Skeletal muscle satellite cell (primary cell): ENCODE results near the gene ADPRHL1.

Experiments
- H3K27me3 ChIP-seq: 2 replicates; pipeline ENCODE4 v1.7.0; 2013; ENCODE audit warnings: low read length; ENCODE audit not compliant: control insufficient read depth, insufficient read depth
- H3K36me3 ChIP-seq: 2 replicates; pipeline ENCODE4 v1.7.0; 2013; ENCODE audit warnings: mild to moderate bottlenecking, control low read depth, low read length; ENCODE audit not compliant: insufficient read depth
- H3K4me1 ChIP-seq: 2 replicates; pipeline ENCODE4 v1.7.0; 2013; ENCODE audit warnings: low read length; ENCODE audit not compliant: control insufficient read depth, insufficient read depth
- H3K4me2 ChIP-seq: 2 replicates; pipeline ENCODE4 v1.7.0; 2013; ENCODE audit warnings: mild to moderate bottlenecking, low read length
- H3K4me3 ChIP-seq: 2 replicates; pipeline ENCODE4 v1.7.0; 2013; ENCODE audit warnings: low read length
- H3K9ac ChIP-seq: 2 replicates; pipeline ENCODE4 v1.7.0; 2013; ENCODE audit warnings: mild to moderate bottlenecking, low read depth, low read length, moderate library complexity
- H3K9me3 ChIP-seq: replicated peaks from 2 replicates; pipeline ENCODE4 v1.7.0; 2013; ENCODE audit warnings: mild to moderate bottlenecking, control low read depth, low read length

Gene ADPRHL1

DNA sequence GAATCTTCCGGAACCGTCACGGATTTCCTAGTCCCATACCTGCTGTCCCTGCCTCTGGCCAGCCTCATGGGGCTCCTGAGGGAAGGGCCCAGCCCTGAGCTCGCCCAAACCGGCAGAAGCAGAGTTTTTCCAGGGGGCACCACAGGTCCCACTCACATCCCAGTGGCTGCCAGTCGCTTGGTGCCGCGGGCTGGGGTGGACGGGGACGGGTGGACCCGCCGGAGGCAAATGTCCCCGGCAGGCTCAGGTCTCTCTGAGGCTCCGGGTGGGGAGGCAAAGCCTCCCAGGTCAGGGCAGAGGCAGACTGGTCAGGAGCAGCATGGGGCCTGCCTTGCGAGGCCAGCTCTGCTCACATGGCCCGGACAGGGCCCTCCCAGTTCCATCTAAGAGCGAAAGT, 24.8 kb downstream of the ADPRHL1 start:
- Histone ChIP-seq H3K9me3 (no peaks in the 10 kb centered on the region), H3K36me3 (no peaks in the 10 kb centered on the region), H3K4me2 (no peak overlapping the region), H3K4me1 (peaks cover 13% of the 10 kb centered on the region), H3K27me3 (no peaks in the 10 kb centered on the region), H3K9ac (no peak overlapping the region), H3K4me3 (no peak overlapping the region)

- Histone ChIP-seq H3K9ac (no peak overlapping the region), H3K4me3 (no peak overlapping the region), H3K36me3 (no peaks in the 10 kb centered on the region), H3K4me2 (no peak overlapping the region), H3K4me1 (peaks cover 11% of the 10 kb centered on the region), H3K27me3 (no peaks in the 10 kb centered on the region), H3K9me3 (no peaks in the 10 kb centered on the region)
Observed at GRCh38 chr13:113427562-113428468, 25.5 kb downstream of the ADPRHL1 start.

GRCh38 chr13:113426591-113426986, 26.7 kb downstream of the ADPRHL1 start:
- Histone ChIP-seq H3K4me2 (no peak overlapping the region), H3K4me3 (no peak overlapping the region), H3K9me3 (no peaks in the 10 kb centered on the region), H3K27me3 (no peaks in the 10 kb centered on the region), H3K36me3 (no peaks in the 10 kb centered on the region), H3K9ac (no peak overlapping the region), H3K4me1 (peaks cover 10% of the 10 kb centered on the region)

- H3K4me1 ChIP-seq = peaks cover 10% of the 10 kb centered on the region
- no peak overlapping the region for H3K9ac ChIP-seq
- H3K27me3 ChIP-seq = no peaks in the 10 kb centered on the region
- no peaks in the 10 kb centered on the region for H3K9me3 ChIP-seq
- no peaks in the 10 kb centered on the region for H3K36me3 ChIP-seq
- H3K4me3 ChIP-seq = no peak overlapping the region
- H3K4me2 ChIP-seq = no peak overlapping the region
Observed at GRCh38 chr13:113425941-113426590, 27.2 kb downstream of the ADPRHL1 start.

DNA sequence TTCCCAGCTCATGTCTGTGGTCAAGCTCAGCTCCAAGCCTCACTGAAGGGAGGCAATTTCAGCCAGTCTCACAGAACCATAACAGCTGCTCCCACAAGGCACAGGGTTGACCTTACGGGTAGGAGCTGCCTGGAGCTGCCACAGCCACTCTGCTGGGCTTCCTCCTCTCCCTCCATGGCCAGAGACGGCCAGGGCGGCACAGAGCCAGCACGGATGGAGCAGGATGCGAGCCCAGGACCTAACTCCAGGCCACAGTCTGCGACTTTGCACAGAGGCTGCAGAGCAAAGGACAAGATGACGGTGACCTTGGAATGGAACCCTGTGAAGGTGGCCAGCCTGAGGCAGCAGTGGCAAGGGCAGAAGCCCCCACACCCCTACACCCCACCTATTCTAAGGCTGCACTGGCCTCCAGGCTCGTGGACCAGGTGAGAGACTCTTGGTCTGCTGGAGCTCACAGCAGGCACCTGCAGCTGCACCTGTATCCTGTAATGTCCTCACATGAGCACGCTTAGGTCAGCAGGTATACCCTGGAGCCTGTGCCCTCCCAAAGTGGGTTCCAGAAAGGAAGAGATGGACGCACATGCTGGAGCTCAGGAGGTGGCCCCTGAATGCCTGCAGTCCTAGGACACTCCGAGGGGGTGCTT, 29.6 kb downstream of the ADPRHL1 start:
- H3K4me3 ChIP-seq = no peak overlapping the region
- no peaks in the 10 kb centered on the region for H3K36me3 ChIP-seq
- H3K9me3 ChIP-seq = no peaks in the 10 kb centered on the region
- no peak overlapping the region for H3K4me2 ChIP-seq
- H3K9ac ChIP-seq = no peak overlapping the region
- H3K4me1 ChIP-seq = peaks cover 10% of the 10 kb centered on the region
- H3K27me3 ChIP-seq = no peaks in the 10 kb centered on the region

DNA sequence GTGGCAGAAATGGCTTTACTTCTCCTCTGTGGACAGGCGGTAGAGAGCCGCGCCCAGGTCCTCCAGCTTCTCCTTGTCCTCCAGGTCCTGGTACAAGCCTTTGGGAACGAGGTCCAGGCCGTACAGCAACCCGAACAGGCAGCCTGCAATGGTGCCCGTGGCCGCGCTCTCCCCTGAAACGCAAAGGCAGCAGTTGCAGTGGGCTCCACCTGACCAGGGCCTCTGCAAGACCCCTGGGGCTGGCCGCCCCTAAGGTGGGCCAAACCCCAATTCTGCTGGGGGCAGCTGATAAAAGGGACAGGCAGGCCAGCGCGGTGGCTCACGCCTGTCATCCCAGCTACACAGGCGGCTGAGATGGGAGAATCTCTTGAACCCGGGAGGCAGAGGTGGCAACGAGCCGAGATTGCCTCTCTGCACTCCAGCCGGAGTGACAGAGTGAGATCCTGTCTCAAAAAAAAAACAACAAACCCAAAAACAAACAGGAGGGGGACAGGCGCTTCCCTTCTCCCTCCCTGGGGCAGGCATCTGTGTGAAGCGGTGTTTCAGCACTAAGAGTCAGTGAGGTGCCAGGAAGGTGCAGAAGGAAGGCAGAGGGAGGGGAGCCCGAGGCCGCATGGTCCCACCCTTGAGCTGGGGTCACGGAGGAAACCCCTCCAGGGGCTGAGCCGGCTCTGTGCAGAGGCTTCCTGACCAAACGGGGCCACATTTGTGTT, 30.3 kb downstream of the ADPRHL1 start:
- H3K27me3 ChIP-seq = no peaks in the 10 kb centered on the region
- peaks cover 10% of the 10 kb centered on the region for H3K4me1 ChIP-seq
- no peaks in the 10 kb centered on the region for H3K9me3 ChIP-seq
- no peaks in the 10 kb centered on the region for H3K36me3 ChIP-seq
- H3K4me2 ChIP-seq = no peak overlapping the region
- no peak overlapping the region for H3K4me3 ChIP-seq
- no peak overlapping the region for H3K9ac ChIP-seq

DNA sequence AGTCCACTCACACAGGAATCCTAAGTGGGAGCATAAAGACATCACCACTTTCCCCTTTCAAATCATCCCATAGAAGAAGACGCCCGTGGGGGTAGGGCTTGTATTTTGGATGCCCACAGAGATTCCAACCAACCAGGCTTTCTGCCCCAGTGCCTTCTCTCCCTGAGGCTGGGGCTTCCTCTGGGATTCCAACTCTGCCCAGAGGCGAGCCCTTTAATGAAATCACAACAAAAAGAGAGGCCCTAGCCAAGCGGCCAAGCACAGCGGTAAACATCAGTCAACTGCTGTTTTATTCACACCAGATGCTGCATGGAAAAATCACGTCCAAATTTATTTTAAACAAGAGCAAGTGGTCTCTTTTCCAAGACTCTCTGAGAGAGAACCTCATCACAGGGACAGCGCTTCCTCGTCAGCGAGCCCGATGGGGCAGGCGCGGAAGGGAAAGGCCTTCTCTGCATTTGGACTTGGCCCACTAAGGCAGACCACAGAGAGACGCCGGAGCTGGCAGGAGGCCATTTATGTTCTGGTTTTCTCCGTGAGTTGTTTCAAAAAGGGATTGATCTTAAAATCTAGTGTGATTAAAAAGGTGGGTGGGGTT, 31.5 kb downstream of the ADPRHL1 start:
- Histone ChIP-seq H3K9ac (no peak overlapping the region), H3K4me3 (no peak overlapping the region), H3K36me3 (no peaks in the 10 kb centered on the region), H3K9me3 (no peaks in the 10 kb centered on the region), H3K4me2 (no peak overlapping the region), H3K4me1 (peaks cover 10% of the 10 kb centered on the region), H3K27me3 (no peaks in the 10 kb centered on the region)

DNA sequence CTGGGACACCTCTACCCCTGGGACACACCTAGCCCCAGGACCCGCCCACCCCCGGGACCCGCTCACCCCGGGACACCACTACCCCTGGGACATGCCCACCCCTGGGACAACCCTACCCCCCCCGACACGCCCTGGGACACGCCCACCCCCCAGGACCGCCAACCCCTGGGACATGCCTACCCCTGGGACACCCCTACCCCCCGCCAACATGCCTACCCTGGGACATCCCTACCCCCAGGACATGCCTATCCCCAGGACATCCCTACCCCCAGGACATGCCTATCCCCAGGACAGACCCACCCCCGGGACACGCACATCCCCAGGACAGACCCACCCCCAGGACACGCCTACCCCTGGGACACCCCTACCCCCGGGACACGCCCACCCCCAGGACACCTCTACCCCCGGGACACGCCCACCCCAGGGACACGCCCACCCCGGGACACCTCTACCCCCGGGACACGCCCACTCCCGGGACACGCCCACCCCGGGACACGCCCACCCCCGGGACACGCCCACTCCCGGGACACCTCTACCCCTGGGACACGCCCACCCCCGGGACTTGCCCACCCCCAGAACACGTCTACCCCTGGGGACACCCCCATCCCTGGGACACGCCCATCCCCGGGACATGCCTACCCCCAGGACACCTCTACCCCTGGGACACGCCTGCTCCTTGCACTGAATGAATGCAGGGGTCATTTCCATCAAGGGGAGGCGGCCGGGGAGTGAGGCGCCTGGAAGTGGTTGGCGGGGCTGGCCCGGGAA, 32.3 kb downstream of the ADPRHL1 start:
- peaks cover 8% of the 10 kb centered on the region for H3K4me1 ChIP-seq
- no peak overlapping the region for H3K9ac ChIP-seq
- no peaks in the 10 kb centered on the region for H3K36me3 ChIP-seq
- no peak overlapping the region for H3K4me2 ChIP-seq
- no peak overlapping the region for H3K4me3 ChIP-seq
- no peaks in the 10 kb centered on the region for H3K27me3 ChIP-seq
- no peaks in the 10 kb centered on the region for H3K9me3 ChIP-seq

DNA sequence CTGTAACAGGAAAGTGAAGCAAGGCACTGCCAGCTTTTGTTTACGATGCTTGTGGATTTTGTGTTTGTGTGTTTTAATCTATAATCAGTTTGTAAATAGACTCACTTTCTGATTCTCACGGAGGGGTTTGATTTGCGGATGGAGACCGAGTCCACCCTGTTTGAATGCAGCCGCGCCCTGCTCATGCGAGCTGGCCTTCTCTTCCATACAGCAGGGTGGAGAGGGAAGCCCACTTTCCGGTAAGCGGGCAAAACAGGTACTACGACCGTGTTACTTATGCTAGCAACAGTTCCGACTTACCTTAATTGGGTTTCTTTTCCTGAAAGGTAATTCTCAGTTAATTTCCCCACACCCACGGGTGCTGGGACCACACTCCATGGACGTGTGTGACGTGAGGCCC, 33.1 kb downstream of the ADPRHL1 start:
- H3K9ac ChIP-seq = no peak overlapping the region
- no peaks in the 10 kb centered on the region for H3K36me3 ChIP-seq
- peaks cover 4% of the 10 kb centered on the region for H3K4me1 ChIP-seq
- no peak overlapping the region for H3K4me2 ChIP-seq
- no peaks in the 10 kb centered on the region for H3K9me3 ChIP-seq
- H3K4me3 ChIP-seq = no peak overlapping the region
- H3K27me3 ChIP-seq = no peaks in the 10 kb centered on the region

DNA sequence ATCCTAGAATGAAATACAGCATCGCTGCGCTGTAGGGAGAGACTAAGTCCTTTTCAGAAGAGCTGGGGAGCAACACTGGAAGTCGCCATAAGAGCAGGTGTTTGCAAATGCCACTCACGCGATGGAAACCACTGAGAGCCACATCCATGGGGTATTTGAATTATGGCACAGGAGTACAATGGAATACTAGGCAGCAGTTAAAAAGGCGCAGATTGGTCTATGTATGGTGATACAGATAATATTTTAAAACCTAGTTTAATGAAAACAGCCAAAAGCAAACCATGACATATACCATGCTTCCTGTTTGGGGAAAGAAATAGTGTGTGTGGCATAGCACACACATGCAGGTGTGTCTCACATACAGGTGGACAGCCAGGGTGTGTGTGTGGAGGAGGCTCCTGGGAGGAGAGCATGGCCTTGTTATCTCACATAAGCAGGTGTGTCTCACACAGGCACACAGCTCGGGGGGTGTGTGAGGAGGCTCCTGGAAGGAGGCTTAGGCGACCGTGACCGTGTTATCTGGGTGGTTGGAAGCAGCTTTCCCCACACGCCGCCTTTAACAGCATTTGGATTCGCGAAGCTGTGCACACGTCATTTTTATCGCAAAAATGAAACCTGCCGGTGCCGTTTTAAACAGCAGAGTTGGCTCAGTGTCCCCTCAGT, 33.6 kb downstream of the ADPRHL1 start:
- Histone ChIP-seq H3K4me3 (no peak overlapping the region), H3K4me1 (peaks cover 4% of the 10 kb centered on the region), H3K36me3 (no peaks in the 10 kb centered on the region), H3K27me3 (no peaks in the 10 kb centered on the region), H3K9me3 (no peaks in the 10 kb centered on the region), H3K4me2 (no peak overlapping the region), H3K9ac (no peak overlapping the region)
